GM13976 (cell line): Measurements from ENCODE around the gene STK24.

Experiments
- DNase-seq: peaks from one replicate; pipeline ENCODE4 v3.0.0; 2012; ENCODE audit warnings: low spot score
- CTCF ChIP-seq: IDR thresholded peaks from 2 replicates; pipeline ENCODE4 v1.5.1; 2012; ENCODE audit warnings: borderline replicate concordance, mild to moderate bottlenecking; ENCODE audit not compliant: insufficient read depth; ENCODE audit errors: extremely low read depth, missing control alignments, control extremely low read depth
- in situ Hi-C: fragments of 300-500 bp; cut with MboI; formaldehyde crosslinking; loops from one replicate; pipeline ENCODE4 v1.12.0; 2022; ENCODE audit warnings: low sequenced_read_pairs, mixed read lengths, inconsistent platforms; ENCODE audit not compliant: unreplicated experiment

The STK24 gene

DNA sequence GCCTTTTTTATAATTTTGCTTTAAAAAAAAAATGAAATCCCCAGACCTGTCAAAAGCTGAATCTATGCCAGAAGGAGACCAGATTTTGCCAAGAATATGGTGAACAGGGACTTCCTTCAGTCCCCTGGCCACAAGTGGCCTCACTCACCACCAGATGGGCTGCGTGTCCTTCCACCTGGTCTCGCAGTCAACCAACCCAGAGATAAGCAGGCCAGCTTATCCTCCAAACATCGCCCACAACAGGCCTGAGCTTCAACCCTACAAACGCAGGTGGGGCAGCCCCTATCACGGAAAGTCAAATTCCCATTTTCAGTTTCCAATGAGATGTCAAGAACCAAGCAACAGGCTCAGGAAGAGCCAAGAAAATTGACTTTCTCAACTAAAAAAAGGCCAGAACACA, 30.5 kb downstream of the STK24 start:
- TF ChIP-seq CTCF: no peak
- in situ Hi-C loops: no loop called here
- DNase-seq: no peak

DNA sequence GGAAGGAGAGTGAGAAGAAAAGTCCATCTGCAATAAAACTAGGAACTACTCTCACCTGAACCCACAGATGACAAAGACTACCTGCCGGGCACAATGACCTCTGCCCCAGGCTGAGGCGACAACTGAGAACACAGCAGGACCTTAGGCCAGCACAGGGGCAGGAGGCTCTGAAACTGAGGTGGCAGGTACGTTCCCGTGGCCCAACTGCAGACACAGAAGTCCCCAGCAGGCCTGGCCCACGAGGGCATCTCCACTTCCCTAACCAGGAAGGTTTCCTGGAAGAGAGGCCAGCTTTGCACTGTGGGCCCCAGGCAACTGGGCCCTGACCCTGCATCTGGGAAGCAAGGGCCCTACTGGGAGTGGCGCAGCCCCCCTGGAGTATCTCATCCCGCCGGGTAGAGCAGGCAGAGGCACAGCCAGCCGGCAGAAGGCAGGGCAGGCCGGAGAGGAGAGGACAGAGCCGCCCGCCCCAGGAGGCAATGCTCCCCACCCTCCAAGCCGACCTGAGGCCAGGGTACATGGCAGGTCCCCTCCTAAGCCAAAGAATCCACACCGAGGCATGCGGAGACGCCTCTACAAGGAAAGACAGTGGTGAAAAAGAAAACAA, 32.7 kb downstream of the STK24 start:
- in situ Hi-C loops: no loop called here
- TF ChIP-seq CTCF: no peak

GRCh38 chr13:98543378-98544103, 33.4 kb downstream of the STK24 start:
- TF ChIP-seq CTCF: no peak
- in situ Hi-C loops: no loop called here
- DNase-seq: no peak

More for the DNA sequence above, 32.7 kb downstream of the STK24 start:
- no peak for DNase-seq

GRCh38 chr13:98542568-98543377, 34.1 kb downstream of the STK24 start:
- TF ChIP-seq CTCF: no peak
- in situ Hi-C loops: no loop called here
- no peak for DNase-seq

GRCh38 chr13:98541701-98542203, 35.2 kb downstream of the STK24 start:
- no peak for DNase-seq
- in situ Hi-C loops: no loop called here
- no peak for TF ChIP-seq CTCF

- no peak for TF ChIP-seq CTCF
- no peak for DNase-seq
- in situ Hi-C loops: no loop called here
Observed at GRCh38 chr13:98541191-98541590, 35.7 kb downstream of the STK24 start.
